GM21576 (cell line): ENCODE results near the gene ANTXR1.

Source experiments
- ATAC-seq: cut with Tn5 transposase; IDR thresholded peaks from one replicate; pipeline ENCODE4 v1.9.1; 2021; ENCODE audit warnings: mild to moderate bottlenecking, moderate library complexity; ENCODE audit not compliant: unreplicated experiment

ANTXR1 gene

DNA sequence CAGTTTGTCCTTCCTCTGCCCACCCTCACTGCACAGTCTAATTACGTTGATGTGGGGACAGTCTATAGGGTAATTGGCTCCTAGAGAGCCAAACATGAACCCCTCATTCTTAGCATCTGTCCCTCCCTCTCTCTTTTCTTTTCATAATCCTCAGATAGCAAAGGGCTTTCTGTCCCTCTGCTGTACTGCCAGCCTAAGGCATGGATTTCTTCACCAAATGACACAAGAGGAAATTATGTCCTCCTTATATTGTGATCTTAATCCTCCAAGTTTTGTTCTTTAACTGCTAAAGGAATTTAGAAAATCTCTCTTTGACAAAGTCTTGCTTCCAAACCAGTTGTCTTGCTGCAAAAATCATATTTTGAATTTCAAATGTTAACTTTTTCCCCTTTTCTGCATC is 18.5 kb downstream of the ANTXR1 start:
- ATAC-seq: no peak

DNA sequence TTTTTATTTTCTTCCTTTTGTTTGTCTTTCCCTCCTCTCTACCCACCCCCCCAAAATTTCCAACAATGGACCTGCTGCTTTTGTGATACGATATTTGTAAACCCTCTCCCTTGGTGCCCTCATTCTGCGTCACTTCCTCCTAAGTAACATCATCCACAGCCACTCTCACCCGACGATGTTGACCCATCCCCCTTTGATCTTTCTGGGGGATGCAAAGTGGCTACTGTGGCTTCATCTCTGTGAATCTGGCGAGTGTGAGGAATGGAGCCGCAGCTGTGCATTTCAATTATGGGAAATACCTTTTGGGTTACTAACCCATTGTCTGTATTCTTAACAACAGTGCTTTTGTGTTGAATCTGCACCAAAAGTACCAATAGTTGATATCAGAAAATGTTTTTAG is 19.4 kb downstream of the ANTXR1 start:
- ATAC-seq: no peak

DNA sequence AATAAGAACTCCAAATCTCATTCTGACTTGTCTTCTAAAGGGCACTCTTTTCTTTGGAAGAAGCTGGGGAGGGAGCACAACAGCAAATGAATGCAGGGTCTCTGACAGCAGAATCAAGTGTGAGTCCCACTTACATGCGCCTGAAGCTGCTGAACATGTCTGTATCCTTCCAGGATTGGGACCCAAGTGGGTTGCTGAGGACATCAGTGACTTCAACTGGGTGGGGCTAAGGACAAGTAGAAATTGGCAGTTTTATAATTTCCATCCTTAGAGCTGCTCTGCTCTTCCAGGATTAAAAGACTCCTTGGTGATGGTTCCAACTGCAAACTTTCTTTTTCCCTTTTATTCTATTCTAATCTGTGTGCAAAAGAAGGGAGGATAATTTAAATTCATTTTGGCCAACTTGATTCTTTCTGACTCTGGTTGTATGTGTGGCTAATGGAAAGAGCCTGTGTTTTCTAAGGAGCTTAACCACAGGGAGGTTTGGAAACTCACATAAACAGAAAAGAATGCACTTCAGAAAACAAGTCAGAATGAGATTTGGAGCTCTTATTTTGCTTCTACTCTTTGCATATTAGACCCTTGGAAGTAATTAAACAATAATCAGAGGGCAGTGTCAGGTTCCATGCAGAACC is 20.6 kb downstream of the ANTXR1 start:
- ATAC-seq: no peak

DNA sequence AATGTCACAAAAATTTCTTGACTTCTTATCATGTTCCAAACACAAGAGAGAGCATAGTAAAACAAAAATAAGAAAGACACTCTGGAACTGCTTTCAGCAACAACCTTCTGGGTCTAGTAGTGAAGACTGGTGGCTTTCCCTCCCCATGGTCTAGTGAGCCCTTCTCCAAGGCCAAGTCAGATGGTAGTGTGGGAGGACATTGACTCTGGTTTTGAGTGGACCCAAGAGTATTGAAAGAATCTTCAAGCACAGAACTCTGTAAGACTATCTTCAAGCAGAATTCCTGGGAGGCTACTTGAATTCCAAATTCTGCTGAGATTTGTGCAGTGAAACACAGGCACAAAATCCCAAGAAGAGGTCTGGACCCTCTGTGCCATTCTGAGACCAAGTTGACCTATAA is 21.1 kb downstream of the ANTXR1 start:
- no peak for ATAC-seq

DNA sequence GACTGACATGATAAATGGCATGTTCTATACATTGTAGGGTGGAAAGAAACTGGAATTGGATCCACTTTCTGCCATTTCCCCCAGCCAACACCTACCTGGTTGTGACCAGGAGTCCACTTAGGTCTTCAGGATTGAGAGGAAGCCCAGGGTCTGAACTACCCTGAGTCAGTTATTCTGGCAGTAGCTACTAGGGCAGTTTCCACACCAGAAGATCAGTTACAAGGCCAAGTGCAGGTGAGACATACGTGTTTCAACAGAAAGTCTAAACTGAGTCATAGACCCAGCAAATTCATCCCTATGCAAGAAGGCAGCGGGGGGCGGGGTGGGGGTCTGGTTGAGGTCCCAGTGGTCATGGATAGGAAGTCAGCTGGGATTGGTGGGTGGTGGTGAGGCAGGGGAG is 21.9 kb downstream of the ANTXR1 start:
- ATAC-seq: no peak

DNA sequence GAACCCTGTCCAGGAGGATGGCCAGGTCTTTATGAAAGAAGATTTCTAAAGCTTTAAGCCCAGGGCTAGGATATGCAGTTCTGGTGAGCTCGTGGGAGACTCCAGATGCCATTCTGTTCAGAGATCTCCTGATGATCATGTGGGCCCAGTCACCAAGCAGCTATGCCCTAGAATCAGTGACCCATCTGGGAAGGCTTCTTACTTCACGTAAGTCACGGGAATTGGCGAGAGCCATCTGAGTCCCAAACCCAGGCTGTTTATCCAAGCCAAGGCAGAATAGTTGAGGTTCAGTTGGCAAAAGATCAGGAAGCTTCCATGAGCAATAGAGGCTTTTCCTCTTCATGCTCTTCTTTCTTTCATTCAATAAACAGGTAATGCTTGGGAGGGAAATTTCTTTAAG is 23.9 kb downstream of the ANTXR1 start:
- no peak for ATAC-seq

DNA sequence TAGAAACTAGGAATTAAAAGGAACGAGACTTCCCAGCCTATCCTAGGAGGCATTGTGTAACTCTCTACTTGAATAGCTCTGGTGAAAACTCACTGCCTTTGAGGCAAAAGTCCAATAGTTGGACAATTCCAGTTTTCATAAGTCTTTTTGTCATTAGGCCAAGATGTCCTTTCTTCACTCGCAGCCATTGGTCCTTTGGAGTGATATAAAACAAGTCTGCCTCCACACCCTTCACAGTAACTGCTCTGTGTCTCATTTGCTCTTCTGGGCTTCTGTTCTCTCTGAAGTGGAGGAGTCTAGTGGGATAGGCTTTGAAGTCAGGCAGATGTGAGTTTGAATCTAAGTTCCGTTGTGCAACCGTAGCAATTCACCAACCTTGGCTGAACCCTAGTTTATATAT is 28.2 kb downstream of the ANTXR1 start:
- ATAC-seq: no peak

DNA sequence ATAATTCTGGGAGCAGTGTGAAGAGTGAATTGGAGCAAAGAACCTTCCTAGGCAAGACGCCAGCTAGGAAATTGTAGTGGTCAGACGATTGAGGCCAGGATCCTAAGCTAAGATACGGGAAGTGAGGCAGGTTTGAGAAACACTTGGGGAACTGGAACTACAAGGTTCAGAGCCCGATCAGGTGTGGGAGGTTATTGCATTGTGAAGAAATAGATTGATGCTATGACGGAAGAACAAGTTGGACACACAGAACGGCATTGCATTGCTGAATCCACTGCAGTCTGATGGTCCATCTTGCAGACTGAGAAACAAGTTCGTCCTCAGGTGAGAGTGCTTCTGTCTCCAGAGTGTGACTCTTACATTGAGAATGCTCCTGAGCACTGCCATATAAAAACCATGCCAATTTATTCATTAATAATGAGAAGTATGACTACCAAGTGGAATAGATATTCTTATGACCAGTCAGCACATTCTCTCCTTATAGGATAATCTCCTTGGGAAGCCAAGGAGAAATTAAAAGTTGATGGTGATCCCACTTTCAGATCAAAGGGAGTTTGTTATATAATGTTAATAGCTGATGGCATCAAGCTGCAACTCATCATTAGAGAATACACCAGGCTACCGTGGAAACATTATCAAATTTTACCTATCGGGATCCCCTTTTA is 30.9 kb downstream of the ANTXR1 start:
- no peak for ATAC-seq

DNA sequence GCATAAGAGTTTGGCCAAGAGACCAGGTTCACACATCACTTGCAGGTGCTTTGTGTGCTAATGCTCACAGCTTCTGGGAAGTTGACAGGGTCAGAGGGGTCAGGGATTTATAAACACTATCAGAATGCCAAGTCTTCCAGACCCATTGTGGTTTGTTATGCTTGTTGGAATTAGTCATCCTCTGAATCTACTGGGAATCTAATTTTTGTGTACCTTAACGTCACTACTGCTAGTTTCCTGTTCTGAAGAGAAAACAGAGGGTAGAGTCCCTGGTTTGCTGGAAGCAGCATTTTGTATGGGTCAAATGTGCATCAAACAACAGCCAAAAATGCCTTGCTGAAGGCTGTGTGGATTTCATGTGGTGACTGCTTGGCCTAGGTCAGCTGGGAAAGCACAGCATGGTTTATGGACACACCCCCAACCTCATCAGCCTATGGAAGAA is 33.3 kb downstream of the ANTXR1 start:
- no peak for ATAC-seq

DNA sequence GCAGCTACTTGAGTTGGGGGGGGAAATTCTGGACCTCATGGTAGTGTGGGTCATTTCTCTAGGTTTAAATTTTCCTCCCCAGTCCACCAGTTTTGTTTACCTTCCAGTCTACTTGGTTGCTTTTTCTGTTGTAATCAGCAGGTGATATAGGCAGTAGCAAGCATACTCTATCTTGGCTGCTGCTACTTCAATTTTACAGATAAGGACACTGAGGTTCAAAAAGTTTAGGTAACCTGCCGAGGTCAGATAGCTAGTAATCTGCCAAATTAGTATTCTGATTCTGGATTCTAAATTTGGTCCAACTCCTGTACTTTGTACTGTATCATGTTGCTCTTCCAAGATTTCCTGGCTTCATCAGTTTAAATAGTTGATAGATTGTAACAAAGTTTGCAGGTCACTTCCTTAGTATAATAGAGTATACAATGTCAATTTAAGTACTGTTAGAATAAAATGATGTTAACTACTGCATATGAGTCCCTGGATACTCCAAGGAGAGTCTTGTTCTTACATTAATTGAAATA is 34.7 kb downstream of the ANTXR1 start:
- no peak for ATAC-seq

DNA sequence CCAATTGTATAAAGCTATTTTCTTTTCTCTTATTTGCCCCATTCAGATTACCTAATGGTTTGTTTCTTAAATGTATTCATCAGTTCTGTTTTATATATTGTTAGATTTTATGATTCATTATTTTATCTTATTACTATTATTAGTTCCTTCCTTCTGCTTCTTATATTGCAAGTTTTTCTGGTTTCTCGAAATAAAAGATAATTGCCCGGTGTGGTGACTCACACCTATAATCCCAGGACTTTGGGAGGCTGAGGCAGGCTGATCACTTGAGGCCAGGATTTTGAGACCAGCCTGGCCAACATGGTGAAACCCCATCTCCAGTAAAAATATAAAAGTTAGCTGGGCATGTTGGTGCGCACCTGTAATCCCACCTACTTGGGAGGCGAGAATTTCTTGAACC is 37.8 kb downstream of the ANTXR1 start:
- no peak for ATAC-seq

DNA sequence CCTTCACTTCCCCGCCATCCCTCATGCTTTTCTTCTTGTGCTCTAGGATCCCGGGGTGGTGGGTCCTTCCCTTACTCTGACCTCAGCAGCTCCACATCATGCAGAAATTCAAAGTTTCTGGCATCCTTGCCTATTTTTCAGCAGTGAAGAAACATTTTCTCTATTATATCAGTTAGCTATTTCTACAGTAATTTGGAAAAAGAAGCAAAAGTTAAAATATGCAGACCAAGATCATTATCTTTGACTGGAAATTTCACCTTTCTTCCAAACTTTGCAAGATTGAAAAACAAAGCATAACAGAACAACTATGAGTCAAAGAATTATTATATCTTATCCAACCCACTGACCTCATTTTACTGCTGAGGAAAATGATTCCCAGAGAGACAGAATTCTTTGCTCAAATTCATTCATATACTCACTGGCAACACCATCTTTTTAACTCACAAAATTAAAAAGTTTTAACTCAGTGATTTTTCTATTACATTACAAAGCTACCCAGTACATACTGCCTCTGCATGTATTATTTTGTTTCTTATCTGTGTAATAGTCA is 40.5 kb downstream of the ANTXR1 start:
- no peak for ATAC-seq

DNA sequence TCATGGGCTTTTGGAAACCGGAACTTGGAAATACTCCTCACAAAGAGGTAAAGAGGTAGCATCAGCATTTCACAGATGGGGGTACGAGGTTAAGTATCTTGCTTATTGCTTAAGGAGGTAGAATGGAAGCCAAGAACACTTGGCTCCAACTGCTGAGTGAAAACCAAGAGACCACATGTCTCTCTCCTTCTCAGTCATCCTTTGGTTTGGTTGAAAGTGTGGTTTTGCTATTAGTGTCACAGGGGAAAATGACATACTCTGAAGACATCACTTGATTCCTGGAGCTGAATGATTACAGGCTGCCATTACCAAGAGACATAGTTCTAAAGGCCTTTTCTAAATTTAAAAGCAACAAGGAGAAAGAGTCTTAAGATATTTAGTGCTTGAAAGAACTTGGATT is 41.5 kb downstream of the ANTXR1 start:
- ATAC-seq: peak; percentile 62

DNA sequence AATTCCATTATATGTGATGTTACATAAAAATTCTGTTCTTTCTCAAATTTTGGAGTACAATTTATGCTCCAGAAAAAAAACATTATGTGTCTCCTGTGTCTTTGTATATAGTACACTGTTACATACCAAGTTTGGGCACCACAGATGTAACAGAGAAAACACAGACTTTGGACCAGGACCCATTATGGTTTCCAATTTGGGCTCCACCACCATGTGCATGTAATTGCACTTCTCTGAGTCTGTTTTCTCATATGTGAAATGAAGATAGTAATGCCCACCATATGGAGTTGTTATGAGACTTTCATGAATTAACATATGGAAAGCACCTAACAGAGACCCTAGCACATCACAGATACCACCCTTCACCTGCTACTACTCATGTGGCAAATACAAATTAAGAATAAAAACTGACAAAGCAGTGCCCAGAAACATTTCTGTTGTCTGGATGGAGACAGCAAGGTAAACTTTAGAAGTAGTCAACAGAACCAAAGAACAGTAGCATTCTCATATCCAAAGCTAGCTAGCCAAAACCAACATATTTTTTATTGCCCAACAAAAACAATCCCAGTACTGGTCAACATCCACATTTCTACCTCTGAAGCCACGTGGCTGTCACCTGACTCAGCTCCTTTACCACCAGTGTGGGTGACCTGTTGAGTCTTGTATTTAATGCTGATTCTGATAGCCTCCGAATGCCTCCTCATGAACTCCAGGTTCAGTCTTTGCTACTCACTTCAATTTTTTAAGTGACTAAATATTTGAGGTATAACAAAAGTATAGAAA is 42.9 kb downstream of the ANTXR1 start:
- ATAC-seq: no peak

DNA sequence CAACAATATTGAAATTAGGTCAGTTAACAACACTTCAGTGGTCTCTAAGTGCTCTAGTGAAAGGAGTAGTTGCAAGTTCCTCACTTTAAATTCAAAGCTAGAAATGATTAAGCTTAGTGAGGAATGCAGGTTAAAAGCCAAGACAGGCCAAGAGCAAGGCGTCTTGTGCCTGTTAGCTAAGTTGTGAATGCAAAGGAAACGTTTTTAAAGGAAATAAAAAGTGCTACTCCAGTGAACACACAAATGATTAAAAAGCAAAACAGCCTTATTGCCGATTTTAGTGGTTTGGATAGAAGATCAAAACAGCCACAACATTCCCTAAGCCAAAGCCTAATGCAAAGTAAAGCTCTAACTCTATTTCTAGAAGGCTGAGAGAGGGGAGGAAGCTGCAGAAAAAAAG is 44.7 kb downstream of the ANTXR1 start:
- no peak for ATAC-seq

DNA sequence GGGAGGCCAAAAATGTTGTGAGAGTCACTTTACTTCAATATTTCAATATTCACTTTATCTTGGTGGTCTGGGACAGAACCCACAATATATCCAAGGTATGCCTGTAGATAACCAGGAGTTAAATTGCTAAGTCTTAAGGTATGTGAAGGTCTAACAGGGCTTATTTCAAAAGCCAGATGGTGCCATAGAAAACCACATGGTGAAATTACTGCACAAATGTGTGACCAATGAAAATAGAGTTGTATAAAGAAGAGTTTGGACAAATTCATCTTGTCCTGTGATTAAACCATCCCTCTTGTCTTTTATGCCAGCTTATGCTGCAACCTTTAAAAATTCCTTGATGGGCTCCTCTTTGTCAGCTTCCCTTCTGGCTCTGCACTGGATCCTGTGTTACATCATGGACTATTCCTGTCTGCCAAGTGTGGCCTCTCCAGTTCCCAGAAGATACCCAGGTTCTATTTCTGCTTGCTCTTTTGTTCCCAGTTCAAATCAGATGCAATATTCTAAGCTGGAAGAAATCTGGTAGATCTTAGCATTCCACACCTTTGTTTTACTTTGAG is 46.8 kb downstream of the ANTXR1 start:
- no peak for ATAC-seq

DNA sequence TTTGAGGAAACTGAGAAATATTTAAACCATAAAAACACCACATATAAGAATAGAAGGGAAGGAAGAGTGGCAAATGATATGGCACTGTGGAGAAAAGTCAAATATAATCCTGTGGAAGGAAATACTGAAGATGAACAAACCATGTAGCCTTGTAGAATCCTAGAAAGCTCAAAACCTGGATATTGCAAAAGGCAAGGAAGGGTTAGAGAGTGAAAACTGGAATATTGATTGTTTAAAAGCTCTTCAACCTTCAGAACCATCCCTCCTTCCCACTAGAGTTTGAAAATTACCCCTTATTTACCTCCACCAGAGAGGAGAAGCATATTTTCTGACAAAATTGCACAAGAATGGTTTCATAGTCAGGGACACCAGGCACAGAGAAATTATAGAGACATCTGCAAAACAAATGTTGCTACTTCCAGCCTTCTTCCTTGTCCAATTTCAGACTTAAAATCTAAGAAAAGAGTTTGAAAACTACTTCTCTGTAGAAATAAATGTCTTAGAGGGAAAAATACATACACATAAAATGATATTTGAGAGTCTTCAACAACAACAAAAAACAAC is 48.0 kb downstream of the ANTXR1 start:
- ATAC-seq: no peak

DNA sequence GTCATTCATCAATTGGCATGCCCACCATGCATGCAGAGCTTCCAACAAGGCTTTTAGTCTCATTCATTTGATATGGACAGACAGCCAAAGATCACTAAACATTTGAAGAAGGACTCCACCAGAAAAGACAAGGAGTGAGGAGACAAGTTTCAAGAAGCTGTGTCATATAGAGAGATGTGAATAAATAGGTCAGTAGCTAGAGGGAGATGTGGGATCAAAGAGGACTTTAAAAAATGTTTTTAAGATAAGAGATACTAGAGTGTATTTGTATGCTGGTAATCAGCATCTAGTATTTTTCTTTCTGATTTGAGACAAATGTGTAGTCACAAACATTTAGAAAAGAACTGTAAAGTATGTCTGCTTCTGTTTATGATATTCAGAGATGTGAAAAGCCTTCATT is 48.5 kb downstream of the ANTXR1 start:
- no peak for ATAC-seq

DNA sequence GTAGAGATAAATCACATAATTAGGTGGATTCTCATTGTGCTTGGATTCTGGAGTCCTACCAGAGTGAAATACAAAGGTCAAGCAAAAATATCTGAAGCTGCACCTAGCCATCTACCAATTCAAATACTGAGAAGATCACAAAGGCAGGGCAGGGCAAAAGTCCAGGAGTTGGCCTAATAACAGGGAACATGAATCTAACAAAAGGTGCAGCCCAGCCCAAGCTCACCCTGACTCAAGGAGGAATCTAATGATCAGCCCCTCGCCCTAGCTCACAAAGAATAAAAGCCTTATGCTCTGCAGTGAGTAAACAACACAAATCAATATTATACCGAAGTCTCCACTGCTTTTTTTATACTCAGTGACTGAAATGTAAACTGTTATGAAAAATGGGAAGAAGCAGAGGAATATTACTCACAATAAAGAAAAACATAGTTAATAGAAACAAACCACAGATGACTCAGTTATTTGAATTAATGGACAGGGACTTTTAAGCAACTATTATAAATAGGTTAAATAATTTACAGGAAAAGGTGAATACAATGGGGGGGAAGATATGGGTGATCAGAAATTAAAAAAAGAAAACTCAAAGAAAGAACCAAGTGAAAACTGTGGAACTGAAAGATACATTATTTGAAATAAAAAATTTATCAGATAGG is 49.5 kb downstream of the ANTXR1 start:
- ATAC-seq: no peak

DNA sequence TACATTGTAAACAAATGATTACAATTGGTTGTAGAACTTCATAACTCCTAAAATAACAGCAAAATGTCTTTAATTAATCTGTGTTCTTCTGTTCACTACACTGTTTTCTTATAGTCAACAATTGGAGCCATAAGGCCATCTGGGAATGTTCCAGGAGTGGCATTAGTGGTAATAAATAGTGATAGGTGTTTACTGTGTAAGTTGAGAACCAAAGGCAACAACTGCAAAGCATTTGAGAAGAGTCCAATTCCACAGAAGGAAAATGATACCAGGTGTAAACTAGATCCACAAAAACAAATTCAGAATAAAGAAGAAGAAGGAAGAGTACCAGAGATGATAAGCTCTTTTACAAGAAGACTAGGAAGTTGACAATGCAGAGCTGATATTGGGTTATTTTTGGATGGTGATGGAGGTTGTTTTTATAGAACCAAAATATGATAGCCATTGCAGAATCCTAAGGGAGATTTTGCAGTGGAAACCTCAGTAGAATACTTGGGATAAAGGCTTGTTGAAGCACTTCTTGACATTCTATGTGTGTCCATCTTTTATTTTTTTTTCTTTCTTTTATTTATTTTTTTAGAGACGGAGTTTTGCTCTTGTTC is 52.9 kb downstream of the ANTXR1 start:
- no peak for ATAC-seq
